Measurements from ENCODE around the gene ANAPC10.
"Not testable (repeated sequence)": the region's sequence is repeated elsewhere in the genome, so short reads cannot be mapped to it uniquely, and the experiment has no call there.

Gene ANAPC10

DNA sequence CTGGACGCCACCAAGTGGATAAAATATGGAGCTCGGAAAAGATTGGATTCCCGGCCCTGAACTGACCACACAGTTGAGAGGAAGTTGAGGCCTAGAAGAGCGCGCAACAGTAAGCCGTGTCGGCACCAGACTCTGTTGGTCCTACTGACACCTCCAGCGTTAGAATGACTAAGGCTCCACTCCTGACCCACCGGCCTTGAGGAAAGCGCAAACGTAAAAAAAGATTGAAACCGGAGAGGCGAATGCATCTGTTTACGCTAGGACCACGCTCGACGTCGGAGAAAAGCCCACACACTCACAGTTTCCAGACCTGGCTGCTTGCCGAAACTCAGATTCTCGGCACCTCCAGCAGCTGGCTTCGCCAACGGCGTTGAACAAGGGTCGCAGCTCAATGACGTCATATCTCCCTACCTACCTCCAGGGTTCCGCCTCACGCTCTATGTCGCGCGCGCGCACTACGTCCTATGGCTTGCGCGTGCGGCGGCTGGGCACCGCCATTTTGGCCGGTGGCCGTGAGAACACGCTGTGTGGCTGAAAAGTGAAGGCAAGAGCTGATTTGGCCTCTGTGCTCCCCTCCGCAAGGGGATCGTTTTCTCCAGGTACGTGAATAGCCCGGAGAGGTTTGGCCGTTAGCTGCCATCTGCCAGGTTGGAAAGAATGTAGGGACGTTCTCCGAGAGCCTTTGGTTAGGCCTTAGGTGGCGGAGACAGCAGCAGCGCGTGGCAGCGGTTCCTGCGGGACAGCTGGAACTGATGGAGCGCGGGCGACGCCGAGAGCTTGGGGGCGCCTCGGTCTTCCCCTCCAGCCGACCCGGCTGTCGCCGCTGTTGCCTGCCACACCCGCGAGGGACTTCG is at the start of gene ANAPC10, which contains the start of gene ABCE1:
TSS of gene ANAPC10 (minus strand) at position 376 of the 854 bp plus-strand sequence. CDS start 2,097 bp downstream, outside the sequence.
TSS of gene ABCE1 (plus strand) at position 491 of the 854 bp plus-strand sequence. CDS start 6,102 bp downstream, outside the sequence.
- DNase-seq: peak; percentile 95

DNA sequence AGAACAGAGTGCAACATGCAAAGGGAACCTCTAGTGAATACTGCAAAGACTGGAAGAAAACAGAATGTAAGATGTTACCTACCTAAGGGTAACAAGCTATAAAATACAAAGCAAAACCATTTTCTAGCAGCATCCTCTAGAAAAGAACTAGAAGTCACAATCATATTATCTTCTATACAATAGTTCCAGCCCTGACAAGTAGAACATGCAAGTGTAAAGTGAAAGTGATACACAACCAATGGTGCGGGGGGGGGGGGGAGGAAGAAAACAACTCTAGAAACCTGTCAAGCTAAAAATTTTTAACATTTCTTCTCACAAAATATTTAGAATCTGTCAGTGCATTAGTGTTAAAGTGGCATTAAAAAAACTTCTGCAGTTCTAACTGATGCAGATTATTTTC is 38.2 kb upstream of the ANAPC10 start:
- not testable (repeated sequence) for DNase-seq

GRCh38 chr4:145132511-145133098 is 34.6 kb upstream of the ANAPC10 start:
- DNase-seq: no peak

- no peak for DNase-seq
Observed at GRCh38 chr4:145131848-145132247, 33.9 kb upstream of the ANAPC10 start.

GRCh38 chr4:145130788-145131399 is 32.9 kb upstream of the ANAPC10 start:
- no peak for DNase-seq

GRCh38 chr4:145130130-145130529 is 32.1 kb upstream of the ANAPC10 start:
- DNase-seq: no peak

GRCh38 chr4:145125396-145125795 is 27.4 kb upstream of the ANAPC10 start:
- no peak for DNase-seq

DNA sequence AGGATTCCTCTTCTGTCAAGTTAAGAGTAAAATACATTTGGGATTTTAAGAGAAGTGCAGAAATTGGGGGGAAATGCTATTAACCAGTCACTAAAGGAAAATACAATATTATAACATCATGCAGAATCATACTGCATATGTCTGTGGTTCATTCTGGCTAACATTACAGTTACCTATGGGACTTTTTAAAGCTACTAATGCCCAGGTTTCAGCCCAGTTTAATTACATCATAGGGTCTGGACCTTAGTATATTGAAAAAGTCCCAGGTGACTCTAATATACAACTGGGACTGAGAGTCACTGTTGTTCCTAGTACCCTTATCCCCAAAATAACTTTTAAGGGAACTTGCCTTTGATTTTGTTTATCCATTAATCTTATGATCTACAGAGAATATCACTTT is 10.1 kb upstream of the ANAPC10 start:
- DNase-seq: no peak

DNA sequence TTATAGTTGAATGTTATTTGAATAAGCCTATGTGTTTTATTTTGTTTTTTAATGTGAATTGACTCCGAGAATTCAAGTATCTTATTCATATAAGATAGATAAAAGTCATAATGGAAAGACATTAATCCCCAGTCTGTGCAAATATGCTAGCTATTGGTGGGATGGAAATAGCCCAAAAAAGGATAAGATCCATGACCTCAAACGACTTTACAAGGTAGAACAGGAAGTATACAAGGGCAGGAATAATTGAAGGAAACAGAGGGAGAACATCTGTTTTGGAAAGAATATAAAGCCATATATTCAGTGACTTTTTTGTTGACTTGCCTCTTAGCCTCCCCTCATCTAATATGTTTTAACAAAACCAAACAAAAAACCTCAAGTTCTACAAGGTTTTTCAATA is 9.1 kb upstream of the ANAPC10 start:
- no peak for DNase-seq

- DNase-seq: no peak
Observed at GRCh38 chr4:145103496-145103895, 5.5 kb upstream of the ANAPC10 start.

DNA sequence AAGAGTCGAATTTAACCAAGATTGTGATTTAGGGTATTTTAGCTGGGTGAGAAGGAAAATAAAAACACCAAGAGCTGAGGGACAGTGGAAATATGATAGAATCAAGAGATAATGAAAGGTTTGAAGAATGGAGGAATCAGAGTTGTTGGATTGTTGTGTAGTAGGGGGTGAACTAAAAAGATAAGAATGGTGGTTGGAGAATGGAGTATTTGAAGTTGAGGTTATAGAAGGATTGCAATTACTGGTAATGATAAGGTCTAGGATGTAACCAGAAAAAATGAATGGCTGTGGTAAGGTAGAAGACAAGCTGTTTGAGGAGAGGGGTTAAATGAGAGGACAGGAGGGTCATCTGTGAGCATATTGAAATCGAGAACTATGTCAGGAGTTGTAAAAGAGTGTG is 4.6 kb upstream of the ANAPC10 start:
- DNase-seq: no peak

GRCh38 chr4:145101091-145101490 is 3.1 kb upstream of the ANAPC10 start:
- no peak for DNase-seq

GRCh38 chr4:145099653-145100052 is 1.7 kb upstream of the ANAPC10 start:
- DNase-seq: no peak

- DNase-seq: peak; percentile 30
Observed at GRCh38 chr4:145098675-145099037, 660 bp upstream of the ANAPC10 start.

- DNase-seq: no peak
Observed at GRCh38 chr4:145097331-145097820, 620 bp downstream of the ANAPC10 start.

GRCh38 chr4:145093638-145094037 is 4.4 kb downstream of the ANAPC10 start:
- DNase-seq: no peak

DNA sequence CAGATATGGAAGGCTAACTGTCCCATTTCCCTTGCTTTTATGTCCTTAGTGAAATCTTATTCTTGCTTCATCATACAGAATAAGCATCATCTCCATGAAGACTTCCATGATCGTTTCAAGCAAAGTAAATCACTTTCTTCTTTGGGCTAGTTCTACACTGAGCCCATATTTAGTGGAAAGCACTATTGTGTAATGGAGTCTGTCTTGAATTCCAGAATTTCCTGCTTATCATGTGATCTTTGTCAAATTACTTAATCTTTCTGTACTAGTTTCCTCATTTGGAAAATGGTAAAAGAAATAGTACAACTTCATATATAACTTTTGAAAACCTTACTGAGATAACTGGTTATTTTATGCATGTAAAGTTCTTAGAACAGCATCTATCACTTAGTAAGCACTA is 7.6 kb downstream of the ANAPC10 start:
- no peak for DNase-seq

GRCh38 chr4:145083891-145084605 is 13.9 kb downstream of the ANAPC10 start:
- DNase-seq: no peak

- no peak for DNase-seq
Observed at GRCh38 chr4:145081756-145082155, 16.2 kb downstream of the ANAPC10 start.

DNA sequence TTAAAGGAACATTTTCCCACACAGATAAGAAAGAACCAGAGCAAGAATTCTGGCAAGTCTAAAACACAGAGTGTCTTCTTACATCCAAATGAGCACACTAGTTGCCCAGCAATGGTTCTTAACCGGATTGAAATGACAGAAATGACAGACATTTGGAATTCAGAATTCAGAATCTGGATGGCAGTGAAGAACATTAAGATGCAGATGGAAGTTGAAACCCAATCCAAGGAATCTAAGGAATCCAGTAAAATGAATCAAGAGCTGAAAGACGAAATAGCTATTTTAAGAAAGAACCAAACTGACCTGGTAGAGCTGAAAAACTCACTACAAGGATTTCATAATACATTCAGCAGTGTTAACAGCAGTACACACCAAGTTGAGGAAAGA is 21.5 kb downstream of the ANAPC10 start:
- DNase-seq: no peak

DNA sequence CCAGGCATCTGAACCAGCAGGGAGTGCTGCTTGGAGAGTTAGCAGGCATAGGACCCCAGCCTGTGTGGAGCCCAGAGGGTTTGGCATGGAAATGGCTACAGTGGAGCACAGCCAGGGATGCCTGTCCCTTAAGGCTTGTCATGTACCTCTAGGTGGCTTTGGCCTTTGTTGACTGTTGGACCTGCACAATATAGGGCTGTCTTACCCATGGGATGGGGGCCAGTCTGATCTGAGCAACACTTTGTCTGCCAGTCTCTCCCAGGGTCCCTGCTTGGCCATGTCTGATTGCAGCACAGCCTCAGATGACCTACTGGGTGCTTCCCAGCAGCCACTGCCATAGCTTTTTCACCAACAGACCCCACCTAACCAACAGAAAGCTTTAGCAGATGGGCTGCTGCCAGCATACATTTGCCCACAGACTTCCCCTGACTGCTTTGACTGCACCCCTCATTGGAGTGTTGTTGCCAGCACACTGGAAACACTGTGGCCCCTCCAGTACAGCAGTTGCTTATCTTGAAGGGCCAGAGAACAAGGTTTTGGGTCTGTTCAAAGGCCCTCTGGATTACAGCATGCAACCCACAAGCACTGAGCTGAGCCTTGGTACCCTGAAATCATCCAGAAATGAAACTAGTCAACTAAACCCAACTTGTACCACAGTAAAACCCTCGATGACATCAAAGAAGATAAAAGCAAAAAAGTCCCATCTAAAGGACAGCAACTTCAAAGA is 22.1 kb downstream of the ANAPC10 start:
- no peak for DNase-seq

GRCh38 chr4:145071560-145071959 is 26.4 kb downstream of the ANAPC10 start:
- DNase-seq: no peak
